Brain pericyte (primary cell): ENCODE measurements around the gene LPP.
A peak's percentile ranks its signal among the peaks of the same experiment; 100 is the strongest.
"Not testable (repeated sequence)": the region's sequence is repeated elsewhere in the genome, so short reads cannot be mapped to it uniquely, and the experiment has no call there.

Experiments
- DNase-seq: peaks from one replicate; pipeline ENCODE4 v3.0.0-alpha.2; 2012; ENCODE audit warnings: low read depth, low spot score

Gene LPP

DNA sequence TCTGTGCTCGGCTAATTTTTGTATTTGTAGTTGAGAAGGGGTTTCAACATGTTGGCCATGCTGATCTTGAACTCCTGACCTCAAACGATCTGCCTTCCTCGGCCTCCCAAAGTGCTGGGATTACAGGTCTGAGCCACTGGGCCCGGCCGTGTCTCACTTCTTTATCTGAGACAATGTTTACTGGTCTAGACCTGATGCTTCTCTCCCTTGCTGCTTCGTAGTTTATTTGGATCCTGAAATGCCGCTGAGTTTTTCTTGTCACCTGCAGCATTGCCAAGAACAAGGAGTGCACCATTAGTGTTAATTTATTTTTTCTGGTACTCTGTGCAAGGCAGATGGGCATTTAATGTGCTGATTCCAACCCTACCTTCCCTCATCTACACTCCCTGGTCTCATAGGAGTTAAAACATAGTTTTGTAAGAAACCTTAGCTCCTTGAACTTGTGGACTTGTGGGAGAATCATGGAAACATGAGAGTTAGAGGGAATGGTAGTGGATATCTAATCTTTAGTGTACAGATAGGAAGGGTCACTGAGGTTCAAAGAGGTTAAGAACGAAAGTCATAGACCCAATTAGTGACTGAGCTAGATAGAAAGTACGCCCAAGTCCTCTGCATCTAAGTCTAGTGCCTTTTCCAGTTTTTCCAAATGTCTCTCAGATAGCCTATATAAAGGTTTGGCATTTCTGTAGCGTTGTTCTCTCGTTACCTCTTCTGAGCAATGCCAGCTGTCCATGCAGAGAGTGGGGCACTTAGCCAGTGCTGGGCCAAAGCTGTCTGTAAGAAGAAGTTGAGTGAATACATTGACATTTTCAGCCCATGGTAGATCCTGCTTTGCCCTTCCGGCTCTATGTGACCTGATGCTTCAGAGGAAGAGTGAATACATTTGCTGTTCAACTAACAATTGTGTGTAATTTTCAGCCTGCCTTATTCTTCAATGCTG is 244.1 kb downstream of the LPP start:
- DNase-seq, result no peak

DNA sequence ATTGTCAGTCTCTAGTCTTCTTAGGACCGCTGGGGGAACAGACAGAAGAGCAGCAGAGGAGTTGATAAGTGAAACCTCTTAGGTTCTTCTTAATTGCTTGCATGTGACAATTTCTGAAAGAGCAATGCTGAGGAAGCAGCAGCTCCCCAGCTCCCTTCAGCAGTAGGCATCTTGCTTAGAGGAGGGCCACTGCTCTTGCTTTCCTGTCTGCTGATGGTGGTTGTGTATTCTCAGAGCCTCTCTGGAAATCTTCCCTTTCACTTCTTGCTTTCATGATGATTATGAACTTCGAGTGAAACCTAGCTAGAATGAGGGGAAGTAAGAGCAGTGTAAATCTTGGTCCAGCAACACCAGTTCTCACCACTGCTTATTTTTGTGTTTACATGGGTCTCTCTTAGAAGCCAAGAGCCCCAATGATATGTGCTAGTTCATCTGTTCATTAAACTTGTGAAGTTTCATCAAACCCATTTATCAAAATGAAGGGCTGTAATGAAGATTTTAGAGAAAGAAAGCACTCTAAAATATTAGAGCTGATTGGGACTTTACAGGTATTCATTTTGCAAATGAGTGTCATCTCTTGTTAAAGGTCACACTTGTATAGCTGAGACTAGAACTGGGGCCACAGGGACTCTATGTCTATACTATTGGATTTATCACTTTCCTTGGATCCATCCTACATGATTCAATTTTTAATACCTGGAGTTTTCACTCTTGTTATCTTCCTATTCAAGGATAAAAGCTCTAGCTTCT is 246.7 kb downstream of the LPP start:
- DNase-seq, result no peak

DNA sequence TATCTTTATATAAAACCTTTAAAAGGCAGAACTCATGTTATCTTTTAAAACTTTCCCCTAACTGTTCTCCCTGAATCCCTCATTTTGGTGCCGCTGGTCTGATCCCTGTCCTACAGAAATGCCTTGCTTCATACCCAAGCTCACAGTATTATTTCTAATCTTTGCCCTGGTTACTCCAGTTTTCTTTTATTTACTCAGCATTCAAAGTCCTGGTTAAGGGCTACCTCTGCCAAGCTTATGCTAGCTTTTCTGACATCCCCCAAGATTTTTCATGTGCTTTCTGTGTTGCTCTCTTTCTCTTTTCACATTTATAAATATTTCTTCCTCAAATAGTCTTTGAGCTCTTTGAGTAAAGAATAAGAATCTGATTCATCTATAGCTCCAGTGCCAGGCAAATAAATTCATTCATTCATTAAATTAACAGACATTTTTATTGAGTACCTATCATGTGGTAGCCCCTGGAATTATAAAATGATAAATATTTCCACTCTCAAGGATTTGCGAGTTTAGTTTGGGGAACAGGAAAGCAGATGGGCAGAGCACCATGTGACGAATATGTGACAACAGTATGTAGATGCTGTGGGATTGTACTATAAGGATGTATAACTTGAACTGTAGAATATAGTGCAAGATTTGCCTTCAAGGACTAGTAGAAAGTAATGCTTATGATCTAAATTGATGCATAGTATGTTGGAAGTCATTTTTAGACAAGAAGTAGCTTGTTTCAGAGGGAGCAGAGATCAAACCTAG is 247.5 kb downstream of the LPP start:
- DNase-seq, result no peak

DNA sequence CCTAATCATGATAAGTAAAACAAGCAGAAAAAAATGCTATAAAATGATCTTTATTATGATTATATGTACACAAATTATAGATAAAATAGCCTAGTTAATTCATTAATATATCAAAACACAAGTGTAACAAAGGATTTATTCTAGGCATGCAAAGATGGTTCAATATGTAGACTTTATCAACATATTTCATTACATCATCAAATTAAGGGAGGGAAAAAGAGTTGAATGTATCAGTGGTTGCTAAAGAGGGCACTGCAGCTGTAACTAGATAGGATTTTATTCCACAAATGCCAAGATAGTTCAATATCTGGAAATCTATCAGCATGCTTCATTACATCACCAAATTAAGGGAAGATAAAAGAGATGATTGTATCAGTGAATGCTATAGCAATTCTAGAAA is 248.3 kb downstream of the LPP start:
- DNase-seq, result no peak

DNA sequence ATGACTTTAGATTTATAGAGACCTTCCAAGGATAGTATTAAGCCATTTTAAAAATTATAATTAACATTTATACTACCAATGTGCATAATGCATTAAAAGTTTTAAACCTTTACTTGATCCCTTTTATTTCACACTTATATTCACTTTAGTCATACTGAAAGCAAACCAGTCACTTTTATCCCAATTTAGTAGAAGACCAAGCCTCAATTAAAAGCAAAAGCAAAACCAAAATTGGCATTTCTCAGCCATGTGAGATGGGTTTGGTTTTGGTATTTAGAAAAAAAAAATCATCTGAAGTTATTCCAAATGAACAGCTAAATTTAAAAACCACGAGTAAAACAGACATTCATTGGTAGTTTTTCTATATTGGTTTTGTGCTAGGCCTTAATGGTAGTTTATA is 249.4 kb downstream of the LPP start:
- no peak for DNase-seq

DNA sequence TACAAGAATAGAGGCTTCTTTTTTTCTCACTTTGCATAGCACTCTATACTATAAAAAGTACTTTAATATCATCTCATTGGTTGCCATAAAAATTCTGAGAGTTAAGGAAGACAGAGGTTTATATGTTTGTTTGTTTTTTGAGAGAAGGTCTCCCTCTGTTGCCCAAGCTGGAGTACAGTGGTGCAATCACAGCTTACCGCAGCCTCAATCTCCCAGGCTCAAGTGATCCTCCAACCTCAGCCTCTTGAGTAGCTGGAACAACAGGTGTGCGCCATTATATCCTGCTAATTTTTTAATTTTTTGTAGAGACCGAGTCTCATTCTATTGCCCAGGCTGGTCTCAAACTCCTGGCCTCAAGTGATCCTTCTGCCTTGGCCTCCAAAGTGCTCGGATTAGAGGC is 250.2 kb downstream of the LPP start:
- no peak for DNase-seq

DNA sequence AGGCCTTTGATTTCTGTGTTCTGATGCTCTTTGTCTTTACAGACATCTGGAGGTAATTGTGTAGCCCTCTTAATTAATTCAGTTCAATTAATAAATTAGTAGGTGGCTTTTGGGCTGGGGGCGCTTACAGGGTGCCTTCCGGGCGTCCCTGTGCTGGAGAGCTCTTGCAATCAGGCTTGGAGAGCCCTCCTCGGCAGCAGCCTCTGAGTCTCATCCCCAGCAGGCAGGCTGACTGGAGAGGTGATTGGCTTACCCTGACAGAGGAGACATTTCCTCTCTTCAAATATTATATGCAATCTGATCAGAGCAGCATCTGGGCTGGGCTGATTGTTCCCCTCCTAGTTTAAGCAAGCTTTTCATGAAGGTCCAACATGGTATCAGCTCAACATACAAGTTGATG is 250.7 kb downstream of the LPP start:
- no peak for DNase-seq

DNA sequence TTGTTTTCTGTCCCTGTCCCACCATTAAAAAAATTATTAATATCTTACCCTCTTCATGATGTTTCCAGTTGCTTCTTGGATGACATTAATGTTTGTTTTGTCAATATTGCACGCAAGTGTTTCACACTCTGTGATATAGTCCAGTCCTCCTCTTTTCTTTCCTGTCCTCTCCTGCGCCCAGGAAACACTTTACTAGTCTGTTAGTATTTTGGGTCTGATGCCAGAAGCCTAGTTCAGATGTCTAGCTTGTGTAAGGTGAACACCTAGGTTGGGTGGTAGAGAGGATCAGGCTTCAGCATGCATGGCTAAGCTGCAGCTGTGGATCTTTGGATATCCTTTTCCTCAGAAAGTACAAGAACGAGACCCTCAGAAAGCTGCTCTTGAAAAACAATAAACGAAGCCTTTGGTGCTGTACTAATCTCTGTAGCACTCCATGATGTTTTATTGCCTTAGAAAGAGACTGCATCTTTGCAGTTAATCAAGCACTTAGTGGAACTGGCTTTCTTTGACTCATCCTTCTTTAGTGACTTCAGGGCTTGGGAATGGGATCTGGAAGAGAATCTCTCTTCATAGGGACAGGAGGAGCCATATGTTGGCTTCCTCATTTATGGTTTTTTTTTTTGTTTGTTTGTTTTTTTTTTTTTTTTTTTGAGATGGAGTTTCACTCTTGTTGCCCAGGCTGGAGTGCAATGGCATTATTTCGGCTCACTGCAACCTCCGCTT is 253.4 kb downstream of the LPP start:
- DNase-seq, result no peak

DNA sequence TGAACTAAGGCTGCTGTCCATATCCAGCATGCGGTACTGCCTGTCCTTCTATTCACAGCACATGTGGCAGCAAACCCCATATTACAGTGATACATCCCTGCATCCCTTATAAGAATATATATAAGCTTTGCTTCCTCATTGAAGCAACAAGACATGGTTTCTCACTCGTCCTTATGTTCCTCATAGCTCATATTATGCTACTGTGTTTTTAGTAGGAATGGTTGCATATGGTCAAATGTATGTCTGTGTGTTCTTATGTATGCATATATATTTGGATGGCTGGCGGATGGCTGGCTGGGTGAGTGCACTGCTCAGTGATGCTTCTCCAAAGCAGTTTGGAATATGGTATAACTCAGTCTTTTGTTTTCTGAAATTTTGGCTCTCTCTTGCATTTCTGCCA is 254.9 kb downstream of the LPP start:
- no peak for DNase-seq

DNA sequence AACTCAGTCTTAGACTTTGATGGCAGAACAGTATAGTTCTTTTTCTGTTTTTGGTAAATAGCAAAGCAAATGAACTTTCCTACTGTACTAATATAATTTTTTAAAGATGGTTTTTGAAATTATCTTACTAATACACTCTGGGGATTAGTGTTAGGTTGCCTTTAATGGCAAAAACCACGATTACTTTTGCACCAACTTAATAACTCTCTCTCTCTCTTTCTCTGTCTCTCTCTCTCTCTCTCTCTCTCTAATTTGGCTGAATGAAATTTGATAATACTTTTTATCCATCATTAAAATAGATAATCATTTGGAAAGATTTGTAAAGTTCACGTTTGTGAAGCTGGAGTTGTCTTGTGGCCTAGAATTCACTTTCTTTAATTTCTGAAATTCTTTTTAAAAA is 257.8 kb downstream of the LPP start:
- no peak for DNase-seq

DNA sequence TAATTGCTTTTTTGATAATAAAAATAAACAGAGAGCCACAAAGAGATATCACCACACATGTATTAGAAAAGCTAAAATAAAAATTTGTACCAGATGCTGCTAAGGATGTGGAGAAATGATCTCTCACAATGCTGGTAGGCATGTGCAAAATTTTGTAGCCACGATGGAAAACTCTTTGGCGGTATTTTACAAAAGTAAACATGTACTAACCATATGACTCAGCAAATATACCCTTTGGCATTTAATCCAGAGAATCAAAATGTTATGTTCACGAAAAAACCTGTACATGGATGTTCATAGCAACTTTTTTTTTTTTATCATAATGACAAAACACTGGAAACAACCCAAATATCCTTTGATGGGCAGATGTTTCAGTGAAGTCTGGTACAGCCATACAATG is 261.2 kb downstream of the LPP start:
- DNase-seq, result no peak

DNA sequence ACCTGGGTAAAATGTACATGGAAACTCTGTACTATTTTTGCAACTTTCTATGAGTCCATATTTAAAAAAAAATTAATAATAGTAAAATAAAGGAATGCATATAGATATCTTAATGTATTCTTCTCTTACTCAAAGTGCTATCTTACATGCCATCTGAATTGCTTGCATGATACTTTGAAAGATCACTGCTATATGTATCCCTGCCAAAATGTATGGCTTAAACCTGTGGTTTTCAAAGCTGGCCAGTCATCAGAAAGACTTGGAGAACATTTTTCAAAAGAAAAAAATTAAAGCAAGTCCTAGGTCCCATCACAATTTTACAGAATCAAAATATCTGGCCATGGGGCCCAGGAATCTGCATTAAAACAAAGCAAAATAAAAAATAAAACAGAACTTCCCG is 262.1 kb downstream of the LPP start:
- DNase-seq, result no peak

DNA sequence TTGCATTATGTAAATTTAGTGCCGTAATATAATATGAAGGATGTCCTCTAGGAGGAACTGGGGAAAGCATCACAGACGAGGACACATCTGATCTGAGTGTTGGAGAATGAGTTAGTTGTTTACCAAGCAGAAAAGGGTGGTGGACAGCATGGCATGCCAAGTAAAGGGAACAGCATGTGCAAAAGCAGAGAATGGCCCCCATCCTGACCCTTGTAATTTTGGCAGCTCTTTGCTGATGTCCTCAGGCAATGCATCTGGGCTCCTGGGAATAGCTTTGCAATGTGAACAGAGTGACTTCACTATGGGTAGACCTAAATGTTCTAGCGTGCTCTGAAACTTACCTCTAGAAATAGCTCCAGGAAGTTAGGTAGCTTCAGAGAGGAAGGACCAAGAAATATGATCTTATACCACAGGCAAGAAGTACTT is 263.3 kb downstream of the LPP start:
- DNase-seq, result no peak

DNA sequence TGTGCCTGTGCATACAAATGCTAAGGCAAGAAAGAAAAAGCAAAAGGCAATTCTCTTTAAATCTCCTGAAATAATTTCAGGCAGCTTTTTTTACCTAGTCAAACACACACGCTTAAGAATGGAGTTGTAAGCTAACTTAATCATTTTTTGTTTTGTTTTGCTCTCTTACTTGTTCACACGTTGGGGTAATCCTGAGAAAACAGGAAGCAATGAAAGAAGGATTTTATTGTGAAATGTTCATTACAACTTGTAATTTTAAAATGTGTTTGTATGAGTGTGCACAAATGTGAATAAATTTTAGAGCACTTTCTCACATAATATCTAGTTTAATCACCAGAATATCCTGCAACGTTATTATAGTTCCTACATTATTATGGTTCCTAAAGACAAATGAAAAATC is 263.8 kb downstream of the LPP start:
- no peak for DNase-seq

DNA sequence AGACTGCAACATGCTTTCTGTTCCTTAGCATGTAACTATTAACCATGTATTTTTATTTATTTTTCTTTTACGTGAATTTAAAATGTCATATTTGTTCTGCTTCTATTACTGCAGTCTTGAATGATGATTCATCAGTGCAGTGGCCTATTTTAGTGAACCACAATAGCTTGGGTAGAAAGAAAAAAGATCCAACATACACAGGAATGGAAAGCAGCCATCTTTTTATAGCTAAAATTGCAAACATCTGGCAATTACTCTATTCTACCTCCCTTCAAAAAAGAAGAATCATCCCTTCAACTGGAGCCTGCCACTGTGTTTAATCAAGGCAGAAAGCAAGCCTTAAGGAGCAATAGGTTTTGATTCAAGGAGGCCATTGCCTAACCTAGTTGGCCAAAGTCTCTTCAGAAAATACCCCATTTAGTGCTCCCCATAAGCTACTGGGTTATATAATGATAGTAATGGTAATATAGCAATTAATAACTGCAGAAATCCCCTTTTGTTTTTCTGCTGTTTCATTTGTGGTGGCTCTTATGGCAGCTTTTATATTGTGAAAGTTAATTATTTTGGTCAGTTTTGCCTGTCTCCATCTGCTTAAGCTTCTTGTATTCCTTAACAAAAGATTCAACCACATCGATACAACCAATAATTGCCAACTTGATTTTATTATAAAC is 267.3 kb downstream of the LPP start:
- peak; percentile 51 for DNase-seq

DNA sequence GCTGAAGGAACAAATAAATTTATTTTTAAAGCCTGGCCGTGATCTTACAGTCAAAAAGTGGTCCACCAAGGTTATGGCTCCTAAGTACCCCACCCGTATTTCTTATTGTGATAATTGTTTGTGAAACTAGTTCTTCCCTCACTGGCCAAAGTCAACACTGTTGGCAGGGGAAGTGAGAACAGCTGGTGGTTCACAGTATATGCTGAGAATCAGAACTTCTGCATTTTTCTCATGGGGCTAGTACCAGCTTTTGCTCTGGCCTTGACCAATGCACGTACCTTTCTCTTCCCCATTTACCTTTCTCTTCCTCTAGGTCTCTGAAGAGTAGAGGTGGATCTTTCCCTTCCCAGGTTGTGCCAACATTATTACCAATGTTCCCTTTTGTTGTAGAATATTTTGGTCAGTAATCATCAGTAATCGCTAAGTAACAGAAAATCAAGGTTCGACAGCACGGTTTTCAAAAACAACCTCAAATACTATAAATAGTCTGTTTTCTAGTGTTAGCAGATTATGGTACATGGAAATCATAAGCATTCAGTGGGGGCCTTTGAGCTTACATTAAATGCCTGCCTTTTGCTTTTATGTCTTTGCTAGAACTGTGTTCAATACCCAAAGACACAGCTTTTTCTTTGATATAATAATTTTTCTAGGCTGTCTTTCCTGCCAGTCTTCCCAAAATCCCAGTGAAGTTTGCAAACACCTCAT is 268.0 kb downstream of the LPP start:
- DNase-seq, result peak; percentile 37

DNA sequence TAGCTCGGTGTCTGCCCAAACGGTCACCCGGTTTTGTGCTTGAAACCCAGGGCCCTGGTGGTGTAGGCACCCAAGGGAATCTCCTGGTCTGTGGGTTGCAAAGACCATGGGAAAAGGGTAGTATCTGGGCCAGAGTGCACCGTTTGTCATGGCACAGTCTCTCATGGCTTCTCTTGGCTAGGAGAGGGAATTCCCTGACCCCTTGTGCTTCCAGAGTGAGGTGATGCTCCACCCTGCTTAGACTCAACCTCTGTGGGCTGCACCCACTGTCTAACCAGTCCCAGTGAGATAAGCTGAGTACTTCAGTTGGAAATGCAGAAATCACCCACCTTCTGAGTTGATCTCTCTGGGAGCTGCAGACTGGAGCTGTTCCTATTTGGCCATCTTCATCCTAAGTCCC is 274.0 kb downstream of the LPP start:
- DNase-seq, result not testable (repeated sequence)

DNA sequence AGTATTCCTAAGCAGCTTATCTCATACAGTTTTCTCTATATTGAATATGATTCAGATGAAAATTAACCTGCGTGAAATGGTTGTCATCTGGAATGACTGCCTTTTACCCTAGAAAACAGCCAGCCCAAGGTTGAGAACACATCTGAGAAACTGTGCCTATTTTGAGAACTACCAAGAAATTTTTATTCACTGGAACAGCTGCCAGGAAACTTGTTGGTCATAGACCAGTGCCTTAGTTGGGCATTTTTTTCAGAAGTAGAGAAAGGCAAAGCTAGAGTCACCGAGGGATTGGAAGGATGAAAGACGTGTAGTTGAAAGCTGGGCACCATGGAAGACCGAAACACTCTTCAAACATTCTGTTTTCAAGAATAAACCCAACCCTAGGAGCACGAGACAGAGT is 277.1 kb downstream of the LPP start:
- no peak for DNase-seq

DNA sequence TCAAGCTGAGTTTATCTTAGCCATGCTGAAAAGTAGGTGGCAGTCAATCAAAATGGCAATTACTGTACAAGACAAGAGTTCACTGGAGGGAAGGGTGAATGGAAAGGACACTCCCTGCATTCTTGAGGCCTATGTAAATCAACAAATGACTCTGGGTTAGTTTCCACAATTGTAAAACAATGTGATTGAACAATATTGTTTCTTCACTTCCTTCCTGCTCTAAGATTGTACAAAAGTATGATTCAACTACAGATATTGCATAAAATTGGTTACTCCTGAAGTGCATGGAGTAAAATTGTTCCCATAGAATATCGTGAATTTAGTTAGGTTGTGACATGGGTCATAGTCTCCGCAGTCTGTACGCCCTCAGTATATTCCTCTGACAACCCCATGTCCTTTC is 277.6 kb downstream of the LPP start:
- no peak for DNase-seq

DNA sequence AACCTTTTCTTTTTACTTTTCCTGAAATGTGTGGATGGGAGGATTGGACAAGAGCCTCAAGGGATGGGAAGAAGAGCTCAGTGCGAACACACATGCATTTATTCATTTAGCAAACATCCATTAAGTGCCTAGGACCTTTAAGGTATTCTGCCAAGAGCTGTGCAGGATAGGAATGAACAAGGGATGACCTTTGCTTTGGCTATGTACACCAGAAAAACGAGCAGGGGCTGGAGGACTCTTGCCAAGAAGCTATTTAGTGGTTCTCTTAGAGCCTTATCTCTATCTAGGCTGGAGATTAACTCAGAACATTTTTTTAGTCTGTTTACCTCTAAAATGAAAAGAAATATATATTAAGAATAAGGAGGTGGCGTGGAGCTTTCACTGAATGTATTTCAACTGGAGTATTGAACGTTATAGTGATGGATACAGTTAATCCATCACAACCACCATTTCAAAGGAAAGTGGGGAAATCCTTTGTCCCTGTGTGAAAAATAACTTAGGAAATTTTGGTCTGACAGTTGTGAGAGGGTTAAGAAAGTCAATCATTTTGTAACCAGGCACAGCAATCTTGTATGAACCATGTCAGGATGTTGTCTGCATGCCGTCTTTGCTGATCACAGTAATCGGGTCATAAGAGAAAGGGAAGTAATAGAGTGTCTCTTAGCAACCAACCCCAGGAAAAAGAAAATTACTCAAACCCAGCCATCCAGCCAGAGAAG is 279.0 kb downstream of the LPP start:
- no peak for DNase-seq
